Measurements from ENCODE around the gene GNAS. TPM values are rescaled to one million over a fixed set of nuclear protein-coding genes. Genes with fewer than 3 reads are reported as not detected.

Gene GNAS
- total RNA-seq, 4 donors from 2014 or later, result 513 to 854 (median 781) TPM

- DNase-seq (no peak), ATAC-seq (no peak)
- Histone ChIP-seq H3K4me1 (no peaks in the 10 kb centered on the region), H3K27ac (no peak overlapping the region), H3K4me3 (no peak overlapping the region), H3K27me3 (no peaks in the 10 kb centered on the region), H3K36me3 (no peaks in the 10 kb centered on the region), H3K9me3 (no peaks in the 10 kb centered on the region)
- in situ Hi-C loops (cut with MboI; ENCODE audit: low sequenced_read_pairs in 4 of 4), result loop anchor here in 3 of 4 donors (5.0 to 25.0 kb wide), 4 partner anchors 349 to 631 kb away; partner anchors contain the start of gene ANKRD60 (in 1 of the 3)
- TF ChIP-seq POLR2A (IDR thresholded peaks at IDR 0.05) (no peak), CTCF (IDR thresholded peaks at IDR 0.05 in 4 of 5, conservative IDR thresholded peaks at IDR 0.05 in 1 of 5) (peak in 2 of 5 experiments; percentile 18 to 36)
- intact Hi-C loops (cut with DNase I; ENCODE audit: low total_unique reads), result loop anchor here (5.0 kb wide), 1 partner anchor 629 kb away; no protein-coding TSS in a partner anchor
These were observed 16.3 kb downstream of the GNAS start for GRCh38 chr20:58868795-58869194.

- H3K36me3 ChIP-seq, result no peaks in the 10 kb centered on the region
- no peaks in the 10 kb centered on the region for H3K27me3 ChIP-seq
- no peak overlapping the region for H3K27ac ChIP-seq
- TF ChIP-seq POLR2A (IDR thresholded peaks at IDR 0.05) (no peak), CTCF (IDR thresholded peaks at IDR 0.05 in 4 of 5, conservative IDR thresholded peaks at IDR 0.05 in 1 of 5) (no peak)
- no peak overlapping the region for H3K4me3 ChIP-seq
- intact Hi-C loops (cut with DNase I; ENCODE audit: low total_unique reads) (loop anchor here (1.0 to 5.0 kb wide), 5 partner anchors 173 to 628 kb away; partner anchors contain the start of gene PRELID3B), in situ Hi-C loops (cut with MboI; ENCODE audit: low sequenced_read_pairs in 4 of 4) (loop anchor here (5.0 to 25.0 kb wide), 7 partner anchors 113 to 632 kb away; partner anchors contain the start of genes ANKRD60 (in 1 of the 4) and NELFCD (in 1 of the 4))
- no peaks in the 10 kb centered on the region for H3K4me1 ChIP-seq
- H3K9me3 ChIP-seq, result no peaks in the 10 kb centered on the region
- ATAC-seq (no peak), DNase-seq (no peak)
These were observed 17.2 kb downstream of the GNAS start for GRCh38 chr20:58869662-58870227.

- TF ChIP-seq CTCF (IDR thresholded peaks at IDR 0.05 in 4 of 5, conservative IDR thresholded peaks at IDR 0.05 in 1 of 5) (peak; percentile 67 to 89 (median 86)), POLR2A (IDR thresholded peaks at IDR 0.05) (no peak)
- intact Hi-C loops (cut with DNase I; ENCODE audit: low total_unique reads), result loop anchor here (1.0 to 5.0 kb wide), 4 partner anchors 172 to 352 kb away; partner anchors contain the start of gene PRELID3B
- Histone ChIP-seq H3K27ac (no peak overlapping the region), H3K27me3 (no peaks in the 10 kb centered on the region), H3K4me3 (no peak overlapping the region), H3K9me3 (no peaks in the 10 kb centered on the region), H3K36me3 (no peaks in the 10 kb centered on the region), H3K4me1 (no peaks in the 10 kb centered on the region)
- ATAC-seq, result peak; percentile 68 to 85
- DNase-seq, result peak; percentile 38 to 52
- in situ Hi-C loops (cut with MboI; ENCODE audit: low sequenced_read_pairs in 4 of 4), result loop anchor here (5.0 to 25.0 kb wide), 6 partner anchors 112 to 633 kb away; partner anchors contain the start of genes ANKRD60 (in 1 of the 4) and NELFCD (in 1 of the 4)
These were observed 17.9 kb downstream of the GNAS start for GRCh38 chr20:58870293-58871014.

GRCh38 chr20:58871533-58872102, 19.1 kb downstream of the GNAS start:
- in situ Hi-C loops (cut with MboI; ENCODE audit: low sequenced_read_pairs in 4 of 4) (loop anchor here (5.0 to 25.0 kb wide), 6 partner anchors 111 to 634 kb away; partner anchors contain the start of genes ANKRD60 (in 1 of the 4) and NELFCD (in 1 of the 4)), intact Hi-C loops (cut with DNase I; ENCODE audit: low total_unique reads) (loop anchor here (5.0 kb wide), 2 partner anchors 171 to 281 kb away; partner anchors contain the start of gene PRELID3B)
- no peaks in the 10 kb centered on the region for H3K9me3 ChIP-seq
- no peaks in the 10 kb centered on the region for H3K36me3 ChIP-seq
- no peaks in the 10 kb centered on the region for H3K4me1 ChIP-seq
- ATAC-seq (no peak), DNase-seq (no peak)
- H3K4me3 ChIP-seq, result no peak overlapping the region
- H3K27me3 ChIP-seq, result no peaks in the 10 kb centered on the region
- H3K27ac ChIP-seq, result no peak overlapping the region
- TF ChIP-seq POLR2A (IDR thresholded peaks at IDR 0.05) (no peak), CTCF (IDR thresholded peaks at IDR 0.05 in 4 of 5, conservative IDR thresholded peaks at IDR 0.05 in 1 of 5) (no peak)
